SK-N-SH treated with all-trans-retinoic acid at 6 μM for 48 hours (cell line): ENCODE data around the gene TNFRSF11A.

ENCODE experiments used
- ATAC-seq: fragments of 200-7000 bp; cut with Tn5 transposase; 3 replicates; pipeline ENCODE4 v1.9.1; 2020; ENCODE audit warnings: mild to moderate bottlenecking, moderate library complexity
- ARNTL ChIP-seq: fragments of 450-650 bp; formaldehyde crosslinking; IDR thresholded peaks from 2 replicates; pipeline ENCODE4 v1.5.0; 2020; ENCODE audit warnings: low read depth, mild to moderate bottlenecking, moderate library complexity, borderline replicate concordance
- BACH2 ChIP-seq: fragments of 250-450 bp; sonication (Bioruptor Pico); IDR thresholded peaks from 2 replicates; pipeline ENCODE4 v1.9.0; 2021; ENCODE audit warnings: mild to moderate bottlenecking, borderline replicate concordance
- ESRRG ChIP-seq: fragments of 250-450 bp; sonication (Bioruptor Pico); IDR thresholded peaks from 2 replicates; pipeline ENCODE4 v1.6.1; 2021; ENCODE audit warnings: mild to moderate bottlenecking
- ISL1 ChIP-seq: fragments of 250-450 bp; sonication (Bioruptor Pico); IDR thresholded peaks from 2 replicates; pipeline ENCODE4 v2.1.2; 2022; ENCODE audit warnings: mild to moderate bottlenecking, moderate library complexity
- OSR1 ChIP-seq: fragments of 250-450 bp; sonication (Bioruptor Pico); IDR thresholded peaks from 2 replicates; pipeline ENCODE4 v1.8.0; 2022; ENCODE audit warnings: moderate library complexity, mild to moderate bottlenecking, inconsistent platforms
- PPARA ChIP-seq: fragments of 250-450 bp; sonication (Bioruptor Pico); IDR thresholded peaks from 2 replicates; pipeline ENCODE4 v1.5.0; 2020; ENCODE audit warnings: mild to moderate bottlenecking, borderline replicate concordance
- RARB ChIP-seq: fragments of 250-450 bp; sonication (Bioruptor Pico); IDR thresholded peaks from 2 replicates; pipeline ENCODE4 v1.8.0; 2021; ENCODE audit warnings: mild to moderate bottlenecking, moderate library complexity
- TCF4 ChIP-seq: fragments of 250-450 bp; sonication (Bioruptor Pico); IDR thresholded peaks from 2 replicates; pipeline ENCODE4 v1.8.0; 2021; ENCODE audit warnings: mild to moderate bottlenecking, moderate library complexity, borderline replicate concordance
- TOX ChIP-seq: fragments of 250-450 bp; sonication (Bioruptor Pico); IDR thresholded peaks from 2 replicates; pipeline ENCODE4 v1.8.0; 2021; ENCODE audit warnings: mild to moderate bottlenecking, moderate library complexity, borderline replicate concordance
- ZC3H10 ChIP-seq: fragments of 250-450 bp; sonication (Bioruptor Pico); IDR thresholded peaks from 2 replicates; pipeline ENCODE4 v1.5.1; 2021; ENCODE audit warnings: mild to moderate bottlenecking, moderate library complexity
- ZFP3 ChIP-seq: fragments of 250-450 bp; sonication (Bioruptor Pico); IDR thresholded peaks from 2 replicates; pipeline ENCODE4 v1.5.0; 2020; ENCODE audit warnings: mild to moderate bottlenecking, moderate library complexity
- ZFP30 ChIP-seq: fragments of 450-650 bp; formaldehyde crosslinking; IDR thresholded peaks from 2 replicates; pipeline ENCODE4 v1.5.0; 2022; ENCODE audit warnings: mild to moderate bottlenecking, moderate library complexity
- ZNF565 ChIP-seq: fragments of 450-650 bp; formaldehyde crosslinking; conservative IDR thresholded peaks from 2 replicates; pipeline ENCODE4 v1.5.0; 2020; ENCODE audit warnings: low read depth, mild to moderate bottlenecking, moderate library complexity
- ZNF70 ChIP-seq: fragments of 450-650 bp; formaldehyde crosslinking; IDR thresholded peaks from 2 replicates; pipeline ENCODE4 v1.5.0; 2020; ENCODE audit warnings: mild to moderate bottlenecking, moderate library complexity
- ZNF8 ChIP-seq: fragments of 450-650 bp; formaldehyde crosslinking; IDR thresholded peaks from 2 replicates; pipeline ENCODE4 v1.5.0; 2020; ENCODE audit warnings: mild to moderate bottlenecking, moderate library complexity
- TF ChIP-seq, protein P1 (sequence below): fragments of 250-450 bp; sonication (Bioruptor Pico); IDR thresholded peaks from 2 replicates; pipeline ENCODE4 v1.8.0; 2020; ENCODE audit warnings: mild to moderate bottlenecking, moderate library complexity, borderline replicate concordance
- TF ChIP-seq, protein P2 (sequence below): fragments of 250-450 bp; sonication (Bioruptor Pico); IDR thresholded peaks from 2 replicates; pipeline ENCODE4 v1.5.0; 2020; ENCODE audit warnings: mild to moderate bottlenecking, moderate library complexity
- TF ChIP-seq, protein P3 (sequence below): fragments of 250-450 bp; sonication (Bioruptor Pico); IDR thresholded peaks from 2 replicates; pipeline ENCODE4 v1.5.1; 2021; ENCODE audit warnings: mild to moderate bottlenecking, moderate library complexity
- TF ChIP-seq, protein P4 (sequence below): fragments of 250-450 bp; sonication (Bioruptor Pico); IDR thresholded peaks from 2 replicates; pipeline ENCODE4 v1.5.1; 2020; ENCODE audit warnings: low read depth, mild to moderate bottlenecking, moderate library complexity

Gene TNFRSF11A

DNA sequence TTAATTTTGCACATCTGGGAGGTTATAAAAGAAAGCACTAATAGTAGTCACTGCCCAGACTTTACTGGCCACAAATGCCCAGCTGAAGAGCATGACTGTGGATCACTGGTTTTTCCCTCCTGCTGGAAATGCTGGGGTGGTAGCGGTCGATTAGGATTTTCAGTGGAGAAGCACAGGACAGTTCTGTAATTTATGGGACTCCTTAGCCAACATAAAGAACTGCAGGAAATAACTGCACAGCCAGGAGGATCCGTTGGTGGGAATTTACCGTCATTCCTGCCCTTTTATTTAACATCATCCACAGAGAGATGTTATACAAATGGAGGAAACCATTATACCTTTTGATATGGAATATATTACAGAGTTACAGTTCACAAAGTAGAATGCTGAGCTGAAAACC, 61.5 kb downstream of the TNFRSF11A start:
- TF ChIP-seq ARNTL (CRISPR knock-in tag) (no peak), ZFP30 (CRISPR knock-in tag) (no peak), TCF4 (no peak), RARB (no peak), ZNF565 (CRISPR knock-in tag) (no peak), TOX (no peak), ZFP3 (no peak), ZNF70 (no peak), ZC3H10 (no peak), PPARA (CRISPR knock-in tag) (no peak), BACH2 (CRISPR knock-in tag) (no peak), ISL1 (no peak)
- TF ChIP-seq, protein P1, sequence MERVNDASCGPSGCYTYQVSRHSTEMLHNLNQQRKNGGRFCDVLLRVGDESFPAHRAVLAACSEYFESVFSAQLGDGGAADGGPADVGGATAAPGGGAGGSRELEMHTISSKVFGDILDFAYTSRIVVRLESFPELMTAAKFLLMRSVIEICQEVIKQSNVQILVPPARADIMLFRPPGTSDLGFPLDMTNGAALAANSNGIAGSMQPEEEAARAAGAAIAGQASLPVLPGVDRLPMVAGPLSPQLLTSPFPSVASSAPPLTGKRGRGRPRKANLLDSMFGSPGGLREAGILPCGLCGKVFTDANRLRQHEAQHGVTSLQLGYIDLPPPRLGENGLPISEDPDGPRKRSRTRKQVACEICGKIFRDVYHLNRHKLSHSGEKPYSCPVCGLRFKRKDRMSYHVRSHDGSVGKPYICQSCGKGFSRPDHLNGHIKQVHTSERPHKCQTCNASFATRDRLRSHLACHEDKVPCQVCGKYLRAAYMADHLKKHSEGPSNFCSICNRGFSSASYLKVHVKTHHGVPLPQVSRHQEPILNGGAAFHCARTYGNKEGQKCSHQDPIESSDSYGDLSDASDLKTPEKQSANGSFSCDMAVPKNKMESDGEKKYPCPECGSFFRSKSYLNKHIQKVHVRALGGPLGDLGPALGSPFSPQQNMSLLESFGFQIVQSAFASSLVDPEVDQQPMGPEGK (CRISPR knock-in tag): no peak
- TF ChIP-seq, protein P2, sequence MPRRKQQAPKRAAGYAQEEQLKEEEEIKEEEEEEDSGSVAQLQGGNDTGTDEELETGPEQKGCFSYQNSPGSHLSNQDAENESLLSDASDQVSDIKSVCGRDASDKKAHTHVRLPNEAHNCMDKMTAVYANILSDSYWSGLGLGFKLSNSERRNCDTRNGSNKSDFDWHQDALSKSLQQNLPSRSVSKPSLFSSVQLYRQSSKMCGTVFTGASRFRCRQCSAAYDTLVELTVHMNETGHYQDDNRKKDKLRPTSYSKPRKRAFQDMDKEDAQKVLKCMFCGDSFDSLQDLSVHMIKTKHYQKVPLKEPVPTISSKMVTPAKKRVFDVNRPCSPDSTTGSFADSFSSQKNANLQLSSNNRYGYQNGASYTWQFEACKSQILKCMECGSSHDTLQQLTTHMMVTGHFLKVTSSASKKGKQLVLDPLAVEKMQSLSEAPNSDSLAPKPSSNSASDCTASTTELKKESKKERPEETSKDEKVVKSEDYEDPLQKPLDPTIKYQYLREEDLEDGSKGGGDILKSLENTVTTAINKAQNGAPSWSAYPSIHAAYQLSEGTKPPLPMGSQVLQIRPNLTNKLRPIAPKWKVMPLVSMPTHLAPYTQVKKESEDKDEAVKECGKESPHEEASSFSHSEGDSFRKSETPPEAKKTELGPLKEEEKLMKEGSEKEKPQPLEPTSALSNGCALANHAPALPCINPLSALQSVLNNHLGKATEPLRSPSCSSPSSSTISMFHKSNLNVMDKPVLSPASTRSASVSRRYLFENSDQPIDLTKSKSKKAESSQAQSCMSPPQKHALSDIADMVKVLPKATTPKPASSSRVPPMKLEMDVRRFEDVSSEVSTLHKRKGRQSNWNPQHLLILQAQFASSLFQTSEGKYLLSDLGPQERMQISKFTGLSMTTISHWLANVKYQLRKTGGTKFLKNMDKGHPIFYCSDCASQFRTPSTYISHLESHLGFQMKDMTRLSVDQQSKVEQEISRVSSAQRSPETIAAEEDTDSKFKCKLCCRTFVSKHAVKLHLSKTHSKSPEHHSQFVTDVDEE (CRISPR knock-in tag): no peak
- TF ChIP-seq, protein P3, sequence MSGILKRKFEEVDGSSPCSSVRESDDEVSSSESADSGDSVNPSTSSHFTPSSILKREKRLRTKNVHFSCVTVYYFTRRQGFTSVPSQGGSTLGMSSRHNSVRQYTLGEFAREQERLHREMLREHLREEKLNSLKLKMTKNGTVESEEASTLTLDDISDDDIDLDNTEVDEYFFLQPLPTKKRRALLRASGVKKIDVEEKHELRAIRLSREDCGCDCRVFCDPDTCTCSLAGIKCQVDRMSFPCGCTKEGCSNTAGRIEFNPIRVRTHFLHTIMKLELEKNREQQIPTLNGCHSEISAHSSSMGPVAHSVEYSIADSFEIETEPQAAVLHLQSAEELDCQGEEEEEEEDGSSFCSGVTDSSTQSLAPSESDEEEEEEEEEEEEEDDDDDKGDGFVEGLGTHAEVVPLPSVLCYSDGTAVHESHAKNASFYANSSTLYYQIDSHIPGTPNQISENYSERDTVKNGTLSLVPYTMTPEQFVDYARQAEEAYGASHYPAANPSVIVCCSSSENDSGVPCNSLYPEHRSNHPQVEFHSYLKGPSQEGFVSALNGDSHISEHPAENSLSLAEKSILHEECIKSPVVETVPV (CRISPR knock-in tag): no peak
- TF ChIP-seq, all 23 proteins: peak for 0
- no peak for ATAC-seq

DNA sequence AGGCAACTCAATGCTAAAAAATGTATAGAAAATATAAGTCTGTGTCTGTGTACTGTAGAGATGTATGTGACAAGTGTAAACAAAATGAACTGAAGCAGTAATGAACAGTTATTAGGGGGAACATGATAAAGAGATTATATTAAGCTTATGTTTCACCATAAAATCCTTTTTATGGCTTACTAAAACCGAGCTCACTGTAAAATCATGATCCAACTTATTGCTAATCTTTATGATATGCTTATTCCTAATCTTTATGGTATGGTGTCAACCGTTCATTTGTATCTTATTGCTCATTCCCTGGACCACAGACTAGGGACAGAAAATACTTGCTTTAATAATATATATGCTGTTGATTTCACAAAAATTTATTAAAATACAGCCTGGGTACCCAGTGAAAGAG, 62.1 kb downstream of the TNFRSF11A start:
- TF ChIP-seq, protein P3 (CRISPR knock-in tag): no peak
- TF ChIP-seq ZNF8 (CRISPR knock-in tag) (no peak), ZNF70 (no peak), ISL1 (no peak), ZC3H10 (no peak), ESRRG (CRISPR knock-in tag) (no peak)
- TF ChIP-seq, protein P1 (CRISPR knock-in tag): no peak
- TF ChIP-seq, protein P4, sequence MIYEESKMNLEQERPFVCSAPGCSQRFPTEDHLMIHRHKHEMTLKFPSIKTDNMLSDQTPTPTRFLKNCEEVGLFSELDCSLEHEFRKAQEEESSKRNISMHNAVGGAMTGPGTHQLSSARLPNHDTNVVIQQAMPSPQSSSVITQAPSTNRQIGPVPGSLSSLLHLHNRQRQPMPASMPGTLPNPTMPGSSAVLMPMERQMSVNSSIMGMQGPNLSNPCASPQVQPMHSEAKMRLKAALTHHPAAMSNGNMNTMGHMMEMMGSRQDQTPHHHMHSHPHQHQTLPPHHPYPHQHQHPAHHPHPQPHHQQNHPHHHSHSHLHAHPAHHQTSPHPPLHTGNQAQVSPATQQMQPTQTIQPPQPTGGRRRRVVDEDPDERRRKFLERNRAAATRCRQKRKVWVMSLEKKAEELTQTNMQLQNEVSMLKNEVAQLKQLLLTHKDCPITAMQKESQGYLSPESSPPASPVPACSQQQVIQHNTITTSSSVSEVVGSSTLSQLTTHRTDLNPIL (CRISPR knock-in tag): no peak
- no peak for ATAC-seq

DNA sequence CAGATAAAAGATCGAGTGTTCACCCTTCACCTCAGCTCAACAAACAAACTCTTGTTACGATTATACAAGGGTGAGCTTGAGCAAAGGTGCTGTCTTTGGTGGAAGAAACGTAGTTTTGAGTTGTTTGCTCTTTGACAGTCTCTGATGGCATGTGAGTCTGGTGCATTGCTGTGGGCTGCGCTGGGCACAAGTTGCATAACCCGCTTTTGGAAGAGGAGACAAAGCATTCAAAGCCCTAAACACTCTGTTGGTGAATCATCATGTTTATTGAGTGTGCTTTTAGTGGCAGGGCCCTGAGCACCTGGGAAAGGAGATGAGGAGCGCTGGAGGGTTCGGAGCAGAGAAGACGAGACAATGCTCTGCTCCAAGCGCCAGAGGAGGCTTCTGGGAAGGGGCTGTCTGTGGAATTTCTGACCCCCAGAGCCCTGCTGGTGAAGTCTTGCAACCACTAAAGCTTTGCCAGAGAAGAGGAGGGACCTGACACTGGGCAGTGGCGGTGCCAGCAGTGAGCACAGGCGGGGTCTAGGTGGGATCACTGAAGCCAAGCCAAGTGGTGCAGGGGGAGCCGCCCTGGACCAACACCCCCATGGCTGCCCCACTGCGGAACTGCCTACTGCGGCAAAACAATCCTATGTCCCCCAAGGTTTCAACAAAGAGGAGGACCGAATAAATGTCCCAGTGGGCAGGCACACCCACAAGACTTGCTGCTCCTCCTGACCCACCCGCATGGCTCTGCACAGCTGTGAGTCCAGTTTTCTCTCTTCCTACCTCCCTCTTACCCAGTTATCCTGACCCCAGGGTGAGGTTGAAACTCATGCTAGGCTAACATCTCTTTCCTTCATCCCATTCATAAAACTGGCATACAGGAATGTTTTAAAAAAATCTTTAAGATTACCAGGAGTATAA, 64.0 kb downstream of the TNFRSF11A start:
- no peak for ATAC-seq
- TF ChIP-seq ZNF8 (CRISPR knock-in tag): no peak
- TF ChIP-seq OSR1: no peak
- no peak for TF ChIP-seq PPARA (CRISPR knock-in tag)
- TF ChIP-seq, protein P1 (CRISPR knock-in tag): no peak
- no peak for TF ChIP-seq ZNF565 (CRISPR knock-in tag)
- TF ChIP-seq ESRRG (CRISPR knock-in tag): no peak
- TF ChIP-seq, protein P3 (CRISPR knock-in tag): no peak
- TF ChIP-seq ZFP30 (CRISPR knock-in tag): no peak
- TF ChIP-seq ZFP3: no peak
